ENCODE measurements around the gene DISC1.

DNA sequence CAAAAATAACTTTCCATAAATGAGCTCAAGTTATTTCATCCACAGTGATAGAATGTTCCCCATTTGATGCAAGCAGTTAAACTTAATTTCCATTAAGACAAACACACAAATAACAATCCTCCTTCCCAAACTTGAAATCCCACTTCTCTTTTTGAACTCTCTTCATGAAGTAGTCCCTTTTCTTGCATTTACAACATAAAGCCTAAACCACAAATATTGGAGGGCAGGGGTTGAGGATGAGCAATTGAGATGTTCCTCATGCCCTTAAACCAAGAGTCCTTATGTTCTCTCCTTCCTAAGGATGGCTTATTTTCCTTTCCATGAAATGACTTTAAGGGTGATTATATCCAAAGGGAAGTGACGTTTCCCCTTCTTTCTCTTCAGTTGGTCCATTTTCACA, 228.8 kb downstream of the DISC1 start:
- TF ChIP-seq, protein P1, sequence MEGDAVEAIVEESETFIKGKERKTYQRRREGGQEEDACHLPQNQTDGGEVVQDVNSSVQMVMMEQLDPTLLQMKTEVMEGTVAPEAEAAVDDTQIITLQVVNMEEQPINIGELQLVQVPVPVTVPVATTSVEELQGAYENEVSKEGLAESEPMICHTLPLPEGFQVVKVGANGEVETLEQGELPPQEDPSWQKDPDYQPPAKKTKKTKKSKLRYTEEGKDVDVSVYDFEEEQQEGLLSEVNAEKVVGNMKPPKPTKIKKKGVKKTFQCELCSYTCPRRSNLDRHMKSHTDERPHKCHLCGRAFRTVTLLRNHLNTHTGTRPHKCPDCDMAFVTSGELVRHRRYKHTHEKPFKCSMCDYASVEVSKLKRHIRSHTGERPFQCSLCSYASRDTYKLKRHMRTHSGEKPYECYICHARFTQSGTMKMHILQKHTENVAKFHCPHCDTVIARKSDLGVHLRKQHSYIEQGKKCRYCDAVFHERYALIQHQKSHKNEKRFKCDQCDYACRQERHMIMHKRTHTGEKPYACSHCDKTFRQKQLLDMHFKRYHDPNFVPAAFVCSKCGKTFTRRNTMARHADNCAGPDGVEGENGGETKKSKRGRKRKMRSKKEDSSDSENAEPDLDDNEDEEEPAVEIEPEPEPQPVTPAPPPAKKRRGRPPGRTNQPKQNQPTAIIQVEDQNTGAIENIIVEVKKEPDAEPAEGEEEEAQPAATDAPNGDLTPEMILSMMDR (conservative IDR thresholded peaks at IDR 0.05): no peak
- TF ChIP-seq ZFX (IDR thresholded peaks at IDR 0.05): no peak
